GM12891 (cell line): Measurements from ENCODE around the gene GGCX.

Source experiments
- PAX5 ChIP-seq: IDR thresholded peaks from 2 replicates; pipeline ENCODE4 v1.6.1; 2011; ENCODE audit warnings: low read length, moderate library complexity, mild to moderate bottlenecking; ENCODE audit not compliant: insufficient read depth, severe bottlenecking
- POLR2A ChIP-seq: IDR thresholded peaks from 2 replicates; pipeline ENCODE4 v1.6.1; 2011; ENCODE audit warnings: low read depth, low read length, control low read depth
- POLR2AphosphoS5 ChIP-seq: IDR thresholded peaks from 2 replicates; pipeline ENCODE4 v1.6.1; 2011; ENCODE audit warnings: low read depth, low read length, control low read depth
- SPI1 ChIP-seq: IDR thresholded peaks from 2 replicates; pipeline ENCODE4 v1.6.1; 2011; ENCODE audit warnings: low read depth, low read length, control low read depth
- TAF1 ChIP-seq: IDR thresholded peaks from 2 replicates; pipeline ENCODE4 v1.6.1; 2011; ENCODE audit warnings: low read depth, low read length, control low read depth

DNA sequence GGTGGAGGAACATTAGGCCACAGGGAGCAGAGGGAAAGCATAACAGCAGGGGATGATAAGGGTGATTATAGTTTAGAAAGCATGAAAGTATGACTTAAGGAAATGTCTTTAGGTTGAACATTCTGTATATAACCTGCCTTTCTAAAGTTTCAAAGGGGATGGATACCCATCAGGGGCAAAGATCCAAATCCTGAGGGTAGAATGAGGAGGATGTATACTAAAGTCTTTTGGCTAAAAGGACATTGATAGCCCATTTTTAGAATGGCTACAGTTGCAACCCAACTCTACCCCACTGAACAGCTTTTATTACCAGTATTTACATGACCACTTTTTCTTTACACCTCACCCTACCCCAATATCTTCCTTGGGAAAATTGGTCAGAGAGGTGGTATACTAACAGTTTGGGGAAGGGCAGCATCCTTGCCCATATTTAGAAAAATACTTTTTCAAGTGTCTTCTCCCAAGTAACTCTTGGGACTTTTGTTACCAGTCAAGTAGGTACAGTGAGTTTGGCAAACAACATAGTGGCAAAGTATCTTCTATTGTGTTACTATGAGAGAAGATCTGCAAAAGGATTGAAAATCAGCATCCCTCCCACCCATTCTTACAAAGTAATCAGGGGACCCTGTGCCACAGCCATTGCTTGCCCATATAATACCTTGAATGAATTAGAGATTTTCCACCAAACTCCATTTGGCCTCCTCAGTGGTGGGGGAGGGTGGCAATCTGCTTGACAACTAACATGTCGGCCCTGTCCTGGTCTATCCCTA is 14.0 kb downstream of the GGCX start:
- TF ChIP-seq TAF1 (no peak), POLR2A (no peak), POLR2AphosphoS5 (no peak), PAX5 (no peak), SPI1 (no peak)
